ENCODE measurements around the gene BMPER. TPM values are rescaled to one million over a fixed set of nuclear protein-coding genes. Genes with fewer than 3 reads are reported as not detected.

BMPER gene
- total RNA-seq, 4 donors from 2014 or later, result 3.1 to 6.1 (median 3.9) TPM

GRCh38 chr7:34100661-34101060, 195.3 kb downstream of the BMPER start:
- no peak for TF ChIP-seq CTCF (IDR thresholded peaks at IDR 0.05; ENCODE audit: low read depth)

GRCh38 chr7:34104115-34104514, 198.8 kb downstream of the BMPER start:
- TF ChIP-seq CTCF (IDR thresholded peaks at IDR 0.05; ENCODE audit: low read depth), result no peak

- TF ChIP-seq CTCF (IDR thresholded peaks at IDR 0.05; ENCODE audit: low read depth), result no peak
These were observed 199.7 kb downstream of the BMPER start for GRCh38 chr7:34104992-34105391.

GRCh38 chr7:34107276-34107675, 201.9 kb downstream of the BMPER start:
- TF ChIP-seq CTCF (IDR thresholded peaks at IDR 0.05; ENCODE audit: low read depth), result no peak

GRCh38 chr7:34108165-34108564, 202.8 kb downstream of the BMPER start:
- TF ChIP-seq CTCF (IDR thresholded peaks at IDR 0.05; ENCODE audit: low read depth), result no peak

- TF ChIP-seq CTCF (IDR thresholded peaks at IDR 0.05; ENCODE audit: low read depth), result no peak
These were observed 204.8 kb downstream of the BMPER start for GRCh38 chr7:34109936-34110780.

- no peak for TF ChIP-seq CTCF (IDR thresholded peaks at IDR 0.05; ENCODE audit: low read depth)
These were observed 205.7 kb downstream of the BMPER start for GRCh38 chr7:34111031-34111430.

All from subcutaneous adipose tissue (tissue), 4 donors.